Astrocyte of the cerebellum (primary cell): ENCODE results near the gene FMC1.

ENCODE experiments used
- DNase-seq: peaks from one replicate; pipeline ENCODE4 v3.0.0-alpha.2; 2011; ENCODE audit warnings: low read depth
- H3K4me3 ChIP-seq: 2 replicates; pipeline ENCODE4 v1.5.1; 2011; ENCODE audit warnings: mild to moderate bottlenecking, low read depth, low read length, moderate library complexity
- in situ Hi-C: cut with HindIII; loops from 2 replicates; pipeline ENCODE4 v1.10.0; 2017; ENCODE audit warnings: low sequenced_read_pairs
- TF ChIP-seq, protein P1 (sequence below): IDR thresholded peaks from 2 replicates; pipeline ENCODE4 v1.5.1; 2012; ENCODE audit warnings: low read length, low read depth, moderate library complexity, mild to moderate bottlenecking; ENCODE audit errors: missing control alignments

Gene FMC1, protein sequence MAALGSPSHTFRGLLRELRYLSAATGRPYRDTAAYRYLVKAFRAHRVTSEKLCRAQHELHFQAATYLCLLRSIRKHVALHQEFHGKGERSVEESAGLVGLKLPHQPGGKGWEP

DNA sequence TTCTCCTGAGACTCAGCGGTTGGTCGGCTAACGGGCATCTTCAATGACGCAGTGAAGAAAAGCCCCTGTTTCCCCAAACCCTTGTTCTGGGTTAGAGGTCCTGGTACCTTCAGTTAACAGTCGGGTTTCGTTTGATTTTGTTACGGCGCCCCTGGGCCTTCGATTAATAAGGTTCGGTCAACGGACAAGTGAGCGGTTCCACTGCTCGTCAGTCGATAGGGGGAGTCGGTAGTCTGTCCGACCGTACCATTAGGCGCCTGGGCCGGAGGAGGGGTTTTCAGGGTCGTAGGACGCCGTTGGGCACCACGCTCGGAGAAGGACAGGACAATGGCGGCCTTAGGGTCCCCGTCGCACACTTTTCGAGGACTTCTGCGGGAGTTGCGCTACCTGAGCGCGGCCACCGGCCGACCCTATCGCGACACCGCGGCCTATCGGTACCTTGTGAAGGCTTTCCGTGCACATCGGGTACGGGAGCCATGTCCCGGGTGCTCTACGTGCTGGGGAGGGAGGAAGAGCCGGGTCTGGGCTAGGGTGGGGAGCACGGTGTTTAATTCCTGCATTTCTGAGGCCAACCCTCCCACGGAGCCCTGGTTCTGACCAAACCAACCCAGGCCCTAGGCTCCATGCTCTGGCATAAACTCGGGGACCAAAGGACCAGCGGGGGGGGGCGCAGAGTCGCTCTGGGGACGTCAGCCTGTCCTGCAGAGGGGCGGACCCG, at the start of gene FMC1:
FMC1 (plus strand) TSS at position 280 of the 718 bp plus-strand sequence; CDS start at position 328, 48 bp downstream.
- in situ Hi-C loops = no loop called here
- TF ChIP-seq, protein P1, sequence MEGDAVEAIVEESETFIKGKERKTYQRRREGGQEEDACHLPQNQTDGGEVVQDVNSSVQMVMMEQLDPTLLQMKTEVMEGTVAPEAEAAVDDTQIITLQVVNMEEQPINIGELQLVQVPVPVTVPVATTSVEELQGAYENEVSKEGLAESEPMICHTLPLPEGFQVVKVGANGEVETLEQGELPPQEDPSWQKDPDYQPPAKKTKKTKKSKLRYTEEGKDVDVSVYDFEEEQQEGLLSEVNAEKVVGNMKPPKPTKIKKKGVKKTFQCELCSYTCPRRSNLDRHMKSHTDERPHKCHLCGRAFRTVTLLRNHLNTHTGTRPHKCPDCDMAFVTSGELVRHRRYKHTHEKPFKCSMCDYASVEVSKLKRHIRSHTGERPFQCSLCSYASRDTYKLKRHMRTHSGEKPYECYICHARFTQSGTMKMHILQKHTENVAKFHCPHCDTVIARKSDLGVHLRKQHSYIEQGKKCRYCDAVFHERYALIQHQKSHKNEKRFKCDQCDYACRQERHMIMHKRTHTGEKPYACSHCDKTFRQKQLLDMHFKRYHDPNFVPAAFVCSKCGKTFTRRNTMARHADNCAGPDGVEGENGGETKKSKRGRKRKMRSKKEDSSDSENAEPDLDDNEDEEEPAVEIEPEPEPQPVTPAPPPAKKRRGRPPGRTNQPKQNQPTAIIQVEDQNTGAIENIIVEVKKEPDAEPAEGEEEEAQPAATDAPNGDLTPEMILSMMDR = peak; percentile 27
- H3K4me3 ChIP-seq = peak within 1 kb of the TSS; percentile 93
- DNase-seq = peak; percentile 88

DNA sequence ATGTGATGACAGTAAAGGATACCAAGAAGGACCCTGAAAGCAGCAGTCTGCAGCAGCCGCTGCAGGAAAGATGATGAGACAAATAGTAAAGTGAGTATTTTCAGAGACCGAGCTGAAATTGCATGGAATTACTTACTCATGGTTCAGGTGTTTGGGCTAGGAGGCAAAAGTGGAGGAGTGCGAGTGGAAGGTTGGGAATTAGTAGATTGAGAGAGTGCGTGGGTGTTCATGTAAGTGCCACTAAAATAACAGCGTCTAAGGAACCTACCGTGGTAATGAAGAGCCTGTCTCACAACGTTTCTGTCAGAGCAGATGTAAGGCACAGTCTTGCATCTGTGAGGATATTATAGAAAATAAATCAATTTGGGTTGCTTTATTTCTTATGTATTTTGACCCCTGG, 48.3 kb upstream of the FMC1 start:
- DNase-seq = no peak
- TF ChIP-seq, protein P1 = no peak
- H3K4me3 ChIP-seq = no peak overlapping the region
- in situ Hi-C loops = no loop called here

DNA sequence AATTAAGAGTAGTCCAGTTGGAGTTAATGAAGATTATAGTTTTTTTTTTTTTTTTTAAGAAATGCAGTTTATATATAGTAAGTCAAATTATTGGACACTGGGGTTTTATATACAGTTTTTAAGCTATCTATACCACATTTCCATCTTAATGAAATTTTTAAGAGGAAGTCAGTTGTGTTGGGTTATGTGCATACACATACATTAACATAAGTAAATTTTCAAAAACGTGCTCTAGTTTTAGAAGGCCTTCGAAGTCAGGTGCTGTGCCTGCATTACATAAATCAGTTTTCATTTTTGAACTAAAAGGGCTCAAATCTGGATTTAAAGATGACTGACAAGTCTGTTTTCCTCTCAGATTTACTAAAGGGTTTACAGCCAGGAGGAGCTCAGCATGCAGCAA, 47.6 kb upstream of the FMC1 start:
- TF ChIP-seq, protein P1 = no peak
- in situ Hi-C loops = no loop called here

DNA sequence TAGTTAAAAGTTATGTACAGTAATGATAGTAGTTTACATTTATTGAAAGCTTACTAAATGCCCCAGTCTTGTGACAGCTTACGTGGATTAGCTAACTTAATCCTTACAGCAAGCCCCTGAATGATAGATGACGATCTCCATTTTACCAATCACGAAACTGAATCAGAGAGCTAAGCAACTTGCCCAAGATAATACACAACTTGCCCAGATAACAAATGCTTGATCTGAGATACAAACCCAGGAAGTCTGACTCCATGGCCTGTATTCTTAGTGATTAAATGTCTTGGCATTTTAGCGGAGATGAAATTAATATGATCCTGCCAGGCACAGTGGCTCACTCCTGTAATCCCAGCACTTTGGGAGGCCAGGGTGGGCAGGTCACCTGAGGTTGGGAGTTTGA, 46.9 kb upstream of the FMC1 start:
- no peak for DNase-seq
- TF ChIP-seq, protein P1 = no peak
- in situ Hi-C loops = no loop called here
- H3K4me3 ChIP-seq = no peak overlapping the region

More for the DNA sequence above, 47.6 kb upstream of the FMC1 start:
- DNase-seq = no peak
- H3K4me3 ChIP-seq = no peak overlapping the region

DNA sequence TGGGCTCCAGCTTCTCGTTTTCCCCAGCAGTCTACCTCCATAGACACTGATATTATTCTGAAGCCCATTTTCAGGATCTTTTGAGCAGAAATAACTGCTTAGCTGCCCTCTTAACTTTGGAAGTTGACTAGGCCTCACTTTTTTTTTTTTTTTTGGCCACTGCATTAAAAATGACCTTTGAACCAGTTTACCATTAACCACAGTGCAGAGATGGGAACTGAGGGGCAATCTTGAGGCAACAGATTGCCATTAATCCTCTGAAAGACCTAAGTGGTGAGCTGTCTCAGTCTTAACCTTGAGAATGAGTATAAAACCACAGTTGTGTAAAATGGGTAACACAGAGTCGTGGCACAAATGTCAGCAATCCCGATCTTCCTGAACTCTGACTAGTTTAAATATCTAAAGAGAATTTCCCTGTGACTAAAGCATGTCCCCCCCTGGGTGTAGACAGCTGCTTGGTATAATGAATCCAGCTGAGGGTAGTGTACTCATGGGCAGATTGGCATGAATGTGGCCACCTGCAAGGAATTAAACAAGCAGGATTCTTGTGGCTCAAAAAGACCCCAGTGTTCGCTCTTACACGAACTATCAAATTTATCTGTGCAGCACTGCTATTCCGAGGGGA, 46.1 kb upstream of the FMC1 start:
- in situ Hi-C loops = no loop called here
- TF ChIP-seq, protein P1 = no peak
- DNase-seq = no peak
- H3K4me3 ChIP-seq = no peak overlapping the region

DNA sequence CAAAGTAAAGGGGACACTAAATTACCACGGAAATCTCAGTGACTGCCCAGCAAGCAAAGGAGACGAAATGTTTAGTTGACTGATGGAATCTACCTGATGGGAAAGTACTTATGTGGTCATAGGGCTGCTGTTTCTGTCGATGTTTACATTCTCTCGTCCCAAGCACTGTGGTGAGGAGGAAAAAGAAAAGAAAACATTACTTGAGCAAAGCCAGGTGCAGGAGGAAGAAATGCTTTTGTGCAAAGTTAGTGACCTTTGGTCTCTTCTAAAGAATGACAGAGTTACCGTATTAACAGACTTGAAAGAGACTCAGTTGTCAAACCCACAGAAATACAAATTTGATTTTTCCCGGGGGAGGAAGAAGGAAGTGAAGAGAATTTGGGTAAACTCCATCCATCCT, 43.3 kb upstream of the FMC1 start:
- DNase-seq = peak; percentile 26
- H3K4me3 ChIP-seq = no peak overlapping the region
- TF ChIP-seq, protein P1 = no peak
- in situ Hi-C loops = no loop called here
